GM10266 (cell line): Measurements from ENCODE around the gene LCLAT1.

Experiments
- DNase-seq: peaks from one replicate; pipeline ENCODE4 v3.0.0; 2012; ENCODE audit errors: extremely low spot score
- CTCF ChIP-seq: IDR thresholded peaks from 2 replicates; pipeline ENCODE4 v1.5.1; 2012; ENCODE audit warnings: mild to moderate bottlenecking, low read depth; ENCODE audit not compliant: control insufficient read depth, insufficient read depth; ENCODE audit errors: missing control alignments

The LCLAT1 gene

GRCh38 chr2:30684516-30684915, 237.5 kb downstream of the LCLAT1 start:
- no peak for TF ChIP-seq CTCF

GRCh38 chr2:30684996-30685395, 237.9 kb downstream of the LCLAT1 start:
- TF ChIP-seq CTCF: no peak
- no peak for DNase-seq

More at GRCh38 chr2:30684516-30684915, 237.5 kb downstream of the LCLAT1 start:
- DNase-seq: no peak

GRCh38 chr2:30686000-30686399, 239.0 kb downstream of the LCLAT1 start:
- DNase-seq: no peak
- peak; percentile 25 for TF ChIP-seq CTCF

- no peak for DNase-seq
- TF ChIP-seq CTCF: no peak
Measured at GRCh38 chr2:30686669-30687068, 239.6 kb downstream of the LCLAT1 start.

GRCh38 chr2:30688956-30689401, 241.9 kb downstream of the LCLAT1 start:
- TF ChIP-seq CTCF: no peak
- no peak for DNase-seq

- DNase-seq: no peak
- TF ChIP-seq CTCF: no peak
Measured at GRCh38 chr2:30689496-30690125, 242.6 kb downstream of the LCLAT1 start.

GRCh38 chr2:30690126-30690561, 243.1 kb downstream of the LCLAT1 start:
- DNase-seq: no peak
- TF ChIP-seq CTCF: no peak
